RWPE1 (cell line): Measurements from ENCODE around the gene SNAP47.
A peak's percentile ranks its signal among the peaks of the same experiment; 100 is the strongest.

Source experiments
- CTCF ChIA-PET: fragments of 350-600 bp; sonication (Branson Sonifier 250); formaldehyde crosslinking; extraction: SDS; loops from one replicate; lab custom pipeline; 2021; lab: Yijun Ruan, JAX
- POLR2A ChIA-PET: fragments of 400-600 bp; formaldehyde crosslinking; extraction: SDS; loops from one replicate; lab custom pipeline; 2020; ENCODE audit warnings: antibody characterized with exemption; ENCODE audit not compliant: low non-redundant PET; lab: Yijun Ruan, JAX
- DNase-seq: peaks from one replicate; pipeline ENCODE4 v3.0.0; 2012; ENCODE audit warnings: low spot score
- H3K27ac ChIP-seq: fragments of 450-650 bp; 2 replicates; pipeline ENCODE4 v1.5.1; 2017
- CTCF ChIP-seq: fragments of 450-650 bp; conservative IDR thresholded peaks from 2 replicates; pipeline ENCODE4 v1.5.1; 2017; ENCODE audit warnings: low read depth, mild to moderate bottlenecking

SNAP47 gene

GRCh38 chr1:227766015-227766634 lies 30.9 kb downstream of the SNAP47 start:
- ChIA-PET POLR2A (no interaction called here), CTCF (interaction anchor here (0.6 to 1.1 kb wide), 3 partner anchors 34 to 181 kb away, joined by 3 to 4 read pairs (median 3); no protein-coding TSS in a partner anchor)
- TF ChIP-seq CTCF = no peak
- peak overlapping the region; percentile 85 for H3K27ac ChIP-seq
- DNase-seq = no peak

DNA sequence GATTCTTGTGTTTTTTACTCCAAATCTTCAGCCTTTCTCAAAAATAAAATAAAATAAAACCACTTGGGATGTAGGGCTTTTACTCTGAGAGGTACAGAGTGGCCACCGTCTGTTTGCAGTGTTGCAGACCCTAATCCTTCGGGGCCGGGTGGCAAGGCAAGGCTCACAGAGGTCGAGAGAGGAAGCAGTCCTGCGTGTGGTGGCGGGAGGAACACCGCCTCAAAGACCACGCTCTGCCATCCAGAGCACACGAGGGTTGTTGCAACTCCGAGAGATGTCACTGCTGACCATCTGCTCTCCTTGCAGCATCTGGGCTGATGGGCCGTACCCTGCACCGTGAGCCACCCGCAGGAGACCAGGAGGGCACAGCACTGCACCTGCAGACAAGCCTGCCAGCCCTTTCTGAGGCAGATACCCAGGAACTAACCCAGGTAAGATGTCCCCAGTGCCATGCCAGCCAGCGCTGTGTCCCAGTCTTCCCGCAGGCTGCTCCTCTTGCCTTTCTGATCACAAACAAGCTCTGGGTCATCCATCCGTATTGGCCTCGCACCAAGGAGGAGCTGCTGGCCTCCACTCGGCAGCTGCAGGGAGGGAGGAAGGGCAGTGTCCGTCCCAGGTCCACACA lies 31.5 kb downstream of the SNAP47 start:
- ChIA-PET POLR2A (no interaction called here), CTCF (interaction anchor here (0.8 kb wide), 1 partner anchor 39 kb away, joined by 4 read pairs; no protein-coding TSS in a partner anchor)
- H3K27ac ChIP-seq = peak overlapping the region; percentile 85
- no peak for DNase-seq
- TF ChIP-seq CTCF = no peak

DNA sequence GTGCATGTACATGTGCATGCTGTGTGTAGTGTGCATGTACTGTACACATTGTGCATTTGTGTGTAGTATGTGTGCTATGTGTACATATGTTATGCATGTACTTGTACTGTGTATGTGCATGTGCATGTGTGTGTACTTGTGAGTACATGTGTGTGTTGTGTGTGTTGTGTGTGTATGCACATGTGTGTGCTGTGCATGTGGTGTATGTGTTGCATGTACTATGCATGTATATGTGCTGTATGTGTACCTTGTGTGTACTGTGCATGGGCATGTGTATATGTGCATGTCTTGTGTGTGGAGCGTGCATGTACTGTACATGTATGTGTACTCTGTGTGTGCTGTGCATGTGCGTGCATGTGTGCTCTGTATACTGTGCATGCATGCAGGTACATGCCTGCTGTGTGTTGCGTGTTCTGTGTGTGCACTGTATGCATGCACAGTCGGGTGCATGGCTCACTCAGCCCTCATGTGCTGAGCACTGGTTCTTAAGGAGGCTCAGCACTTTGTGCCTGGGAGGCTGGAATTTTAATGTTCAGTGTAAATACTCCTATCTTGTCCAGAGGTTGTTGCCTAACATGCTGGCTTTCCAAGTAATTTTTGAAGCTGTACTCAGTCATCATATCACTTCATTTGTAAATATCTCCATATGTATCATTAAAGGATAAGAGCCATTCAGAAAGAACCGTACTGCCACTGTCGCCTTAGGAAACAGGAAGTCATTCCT lies 32.3 kb downstream of the SNAP47 start:
- H3K27ac ChIP-seq = peak overlapping the region; percentile 29; the same call in 1 of the 2 replicates
- no peak for TF ChIP-seq CTCF
- POLR2A ChIA-PET = no interaction called here
- no peak for DNase-seq
- CTCF ChIA-PET = no interaction called here

DNA sequence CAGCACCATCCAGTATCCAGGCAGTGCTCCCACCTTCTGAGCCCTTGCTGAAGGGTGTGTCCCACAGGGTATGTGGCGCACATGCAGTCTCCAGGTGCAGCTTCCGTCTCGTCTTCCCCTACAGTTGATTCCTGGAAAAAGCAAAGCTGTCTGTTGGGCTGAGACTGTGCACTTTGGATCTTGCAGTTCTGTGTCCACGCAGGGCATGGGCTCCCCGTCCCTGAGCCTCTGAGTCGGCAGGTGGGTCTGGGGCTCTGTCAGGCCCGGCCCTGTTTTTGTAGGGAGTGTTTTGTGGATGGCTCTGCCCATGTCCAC lies 32.8 kb downstream of the SNAP47 start:
- H3K27ac ChIP-seq = peak overlapping the region; percentile 29; the same call in 1 of the 2 replicates
- ChIA-PET CTCF (no interaction called here), POLR2A (no interaction called here)
- no peak for TF ChIP-seq CTCF
- DNase-seq = no peak

DNA sequence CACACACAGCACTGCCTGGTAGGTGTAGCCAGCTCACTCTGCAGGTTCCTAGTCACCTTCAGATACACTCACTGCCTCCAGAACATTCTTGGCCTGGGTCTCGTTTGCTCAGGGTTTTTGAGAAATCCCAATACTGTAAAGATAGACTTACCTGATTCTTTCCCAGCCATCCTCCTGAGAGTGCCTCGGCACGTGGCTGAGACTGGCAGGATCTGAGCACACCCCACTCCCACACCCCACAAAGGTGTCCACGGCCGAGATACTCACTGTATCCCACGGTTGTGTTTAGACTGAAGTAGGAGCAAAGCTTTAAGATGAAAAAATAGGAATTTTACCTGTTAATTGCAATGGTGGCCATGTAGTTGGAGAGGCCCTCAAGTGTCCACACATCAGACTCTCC lies 33.4 kb downstream of the SNAP47 start:
- ChIA-PET CTCF (no interaction called here), POLR2A (no interaction called here)
- no peak for TF ChIP-seq CTCF

DNA sequence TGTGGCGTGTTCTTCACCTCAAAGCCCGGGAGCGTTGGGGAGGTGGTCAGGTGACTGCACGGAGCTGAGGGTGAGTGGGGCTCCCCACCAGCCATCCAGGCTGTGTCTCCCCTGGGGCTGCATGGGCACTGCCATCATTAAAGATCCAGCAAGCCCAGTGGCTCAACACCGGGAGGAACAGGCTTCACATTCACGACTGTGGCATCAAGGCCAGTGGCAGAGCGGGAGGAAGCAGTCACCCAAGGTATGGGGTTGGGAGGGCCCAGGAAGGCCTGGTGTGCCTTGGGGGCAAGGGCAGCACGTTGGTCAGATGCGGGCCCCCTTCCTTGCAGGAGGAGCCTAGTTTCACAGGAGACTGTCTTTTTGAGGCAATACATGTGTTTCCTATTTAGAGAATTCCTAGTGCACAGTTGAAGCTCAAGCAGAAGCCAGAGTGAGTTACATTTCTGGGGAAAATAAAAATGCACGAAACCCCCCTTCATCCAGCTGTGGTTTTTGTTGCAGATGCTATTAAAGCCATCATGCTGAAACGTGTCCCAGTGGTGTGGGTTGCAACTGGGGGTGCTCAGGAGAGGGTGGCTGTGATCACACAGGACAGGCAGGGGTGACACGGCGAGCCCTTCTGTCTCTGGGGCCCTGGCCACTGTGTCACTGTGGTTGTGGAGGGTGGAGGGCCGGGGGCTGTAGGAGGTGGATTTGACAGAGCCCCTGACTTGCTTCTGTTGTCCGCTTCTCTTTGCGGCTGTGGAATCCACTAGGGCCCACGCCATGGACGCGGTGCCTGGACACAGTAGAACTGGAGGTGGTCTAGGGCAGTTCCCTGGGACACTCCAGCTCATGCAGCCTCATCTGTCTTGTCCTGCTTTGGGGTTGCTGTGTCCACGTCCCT lies 34.1 kb downstream of the SNAP47 start:
- ChIA-PET POLR2A (no interaction called here), CTCF (no interaction called here)
- no peak for TF ChIP-seq CTCF
- no peak for DNase-seq
- 0 out of 2 replicates have a peak overlapping the region, but pooled peaks have one; percentile 29 for H3K27ac ChIP-seq

More for the DNA sequence above, 33.4 kb downstream of the SNAP47 start:
- DNase-seq = no peak
- H3K27ac ChIP-seq = peak overlapping the region; percentile 29; the same call in 1 of the 2 replicates
